HG03108 (cell line): ENCODE data around the gene RUNDC3A.

Source experiments
- ATAC-seq: cut with Tn5 transposase; IDR thresholded peaks from one replicate; pipeline ENCODE4 v1.9.1; 2021; ENCODE audit warnings: moderate library complexity; ENCODE audit not compliant: unreplicated experiment

The RUNDC3A gene

DNA sequence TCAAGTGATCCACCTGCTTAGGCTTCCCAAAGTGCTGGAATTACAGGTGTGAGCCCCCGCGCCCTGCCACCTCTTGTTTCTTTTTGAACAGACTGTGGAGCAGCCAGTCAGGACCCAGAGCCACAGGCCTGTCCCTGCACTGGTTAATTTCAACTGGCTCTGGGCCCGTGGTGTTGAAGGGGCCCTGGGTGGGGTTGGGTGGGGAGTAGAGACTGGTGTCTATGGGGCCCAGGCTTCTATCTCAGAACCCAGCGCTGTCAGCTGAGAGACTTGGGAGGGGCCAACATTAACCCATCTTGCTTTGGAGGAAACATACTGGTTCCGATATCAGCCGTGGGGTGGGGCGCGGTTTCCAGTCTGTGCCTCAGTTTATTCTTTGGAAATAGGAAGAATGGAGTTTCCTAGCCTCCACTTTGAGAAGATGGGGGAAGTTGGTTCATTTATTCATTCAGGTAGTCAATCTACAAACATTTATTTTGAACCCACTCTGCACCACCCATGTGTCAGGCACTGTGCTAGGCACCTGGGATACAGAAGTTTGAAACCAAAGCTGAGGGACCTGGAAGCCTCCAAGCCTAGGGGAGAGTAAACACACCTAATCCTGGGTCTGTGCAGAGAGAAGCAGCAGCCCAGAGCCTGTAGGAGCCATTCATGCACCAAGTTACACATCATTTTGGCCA is 24.9 kb upstream of the RUNDC3A start:
- ATAC-seq: no peak

DNA sequence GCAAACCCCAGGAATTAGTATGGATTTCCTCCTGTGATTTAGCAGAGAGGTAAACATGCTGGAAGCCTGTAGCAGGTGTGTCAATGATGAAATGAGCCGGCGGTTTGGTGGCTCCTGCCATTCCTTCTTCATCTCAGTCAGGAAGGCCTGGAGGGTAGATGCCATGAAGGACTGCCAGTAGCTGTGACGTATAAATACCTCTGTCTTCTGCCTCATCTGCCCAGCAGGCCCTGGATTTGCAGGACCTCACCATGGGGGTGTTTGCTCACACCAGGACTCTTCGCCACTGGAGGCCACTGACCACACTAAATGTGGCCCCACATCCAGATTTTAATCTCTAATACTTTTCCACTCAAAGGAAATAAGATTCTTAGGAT is 24.4 kb upstream of the RUNDC3A start:
- no peak for ATAC-seq

DNA sequence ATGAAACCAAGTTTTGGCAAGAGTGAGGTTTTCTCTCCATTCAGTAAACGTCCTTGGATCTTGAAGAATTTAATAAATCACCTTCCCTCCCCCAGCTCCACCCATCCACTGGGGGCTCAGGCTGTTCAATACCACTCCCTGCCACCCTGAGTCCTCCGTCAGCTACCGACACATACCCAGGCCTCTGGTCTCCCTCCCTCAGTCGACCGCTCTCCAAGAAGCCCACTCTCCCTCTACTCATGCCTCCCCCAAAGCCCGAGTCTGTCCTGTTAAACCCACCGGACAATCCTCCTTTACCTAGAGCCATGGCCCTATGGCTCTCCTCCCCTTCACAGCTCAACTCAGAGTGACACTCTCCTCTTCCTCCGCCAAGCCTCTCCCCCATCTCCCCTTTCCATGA is 20.8 kb upstream of the RUNDC3A start:
- ATAC-seq: no peak

DNA sequence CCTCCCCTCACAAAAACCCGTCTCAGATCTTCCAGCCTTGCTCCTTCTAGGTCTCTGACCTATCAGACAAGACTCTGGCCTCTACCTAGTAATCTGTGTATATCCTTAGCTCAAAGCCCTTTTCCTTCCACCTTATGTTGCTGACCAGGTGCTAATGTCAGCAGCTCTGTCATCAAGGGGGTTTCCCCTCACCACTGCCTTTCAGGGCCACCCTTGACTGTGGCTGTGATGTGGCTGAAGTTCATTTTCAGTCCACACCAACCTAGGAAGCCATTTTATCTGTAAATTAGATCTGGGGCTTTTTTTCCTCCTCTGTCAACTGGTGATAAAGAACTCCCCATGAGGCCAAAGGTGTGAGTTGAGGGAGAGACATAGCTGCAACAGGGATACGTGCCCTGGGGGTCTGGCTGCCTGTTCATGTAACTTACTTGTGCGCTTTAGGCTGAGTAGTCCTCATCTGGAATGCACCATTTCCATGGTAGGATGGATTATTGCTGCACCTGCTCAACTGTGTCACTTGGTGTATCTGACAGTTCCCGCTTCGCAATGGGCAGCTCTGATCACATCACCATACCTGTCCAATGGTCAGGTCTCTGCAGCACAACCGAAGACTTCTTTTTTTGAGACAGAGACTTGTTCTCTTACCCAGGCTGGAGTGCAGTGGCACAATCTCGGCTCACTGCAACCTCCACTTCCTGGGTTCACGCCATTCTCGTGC is 14.7 kb upstream of the RUNDC3A start:
- ATAC-seq: no peak

DNA sequence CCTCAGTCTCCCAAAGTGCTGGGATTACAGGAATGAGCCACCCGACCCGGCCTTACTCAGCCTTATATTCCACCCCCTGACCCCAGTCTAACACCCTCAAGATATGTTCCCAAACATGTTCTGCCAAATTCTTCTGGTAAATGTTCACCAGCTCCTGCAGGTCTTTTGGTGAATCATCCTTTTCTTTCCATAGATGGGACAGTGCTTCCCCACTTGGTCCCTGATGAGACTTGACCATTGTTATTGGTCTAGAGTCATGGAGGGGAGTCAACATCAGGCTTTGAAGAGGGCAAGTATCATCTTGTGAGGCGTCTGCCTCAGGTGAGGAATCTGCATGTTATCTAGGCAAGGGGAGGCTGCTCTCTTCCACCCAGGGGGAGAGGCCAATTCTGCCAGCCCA is 10.4 kb upstream of the RUNDC3A start:
- no peak for ATAC-seq

DNA sequence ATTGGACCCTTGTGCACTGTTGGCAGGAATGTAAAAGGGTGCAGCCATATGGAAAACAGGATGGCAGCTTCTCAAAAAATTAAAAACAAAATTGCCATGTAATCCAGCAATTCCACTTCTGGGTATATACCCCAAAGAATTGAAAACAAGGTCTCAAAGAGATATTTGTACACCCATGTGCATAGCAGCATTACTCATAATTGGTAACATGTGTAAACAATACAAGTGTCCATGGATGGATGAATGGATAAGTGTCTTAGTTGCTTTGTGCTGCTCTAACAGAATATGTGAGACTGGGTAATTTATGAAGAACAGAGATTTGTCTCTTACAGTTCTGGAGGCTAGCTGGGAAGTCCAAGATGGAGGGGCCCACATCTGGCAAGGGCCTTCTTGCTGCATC is 3.8 kb upstream of the RUNDC3A start:
- ATAC-seq: no peak

DNA sequence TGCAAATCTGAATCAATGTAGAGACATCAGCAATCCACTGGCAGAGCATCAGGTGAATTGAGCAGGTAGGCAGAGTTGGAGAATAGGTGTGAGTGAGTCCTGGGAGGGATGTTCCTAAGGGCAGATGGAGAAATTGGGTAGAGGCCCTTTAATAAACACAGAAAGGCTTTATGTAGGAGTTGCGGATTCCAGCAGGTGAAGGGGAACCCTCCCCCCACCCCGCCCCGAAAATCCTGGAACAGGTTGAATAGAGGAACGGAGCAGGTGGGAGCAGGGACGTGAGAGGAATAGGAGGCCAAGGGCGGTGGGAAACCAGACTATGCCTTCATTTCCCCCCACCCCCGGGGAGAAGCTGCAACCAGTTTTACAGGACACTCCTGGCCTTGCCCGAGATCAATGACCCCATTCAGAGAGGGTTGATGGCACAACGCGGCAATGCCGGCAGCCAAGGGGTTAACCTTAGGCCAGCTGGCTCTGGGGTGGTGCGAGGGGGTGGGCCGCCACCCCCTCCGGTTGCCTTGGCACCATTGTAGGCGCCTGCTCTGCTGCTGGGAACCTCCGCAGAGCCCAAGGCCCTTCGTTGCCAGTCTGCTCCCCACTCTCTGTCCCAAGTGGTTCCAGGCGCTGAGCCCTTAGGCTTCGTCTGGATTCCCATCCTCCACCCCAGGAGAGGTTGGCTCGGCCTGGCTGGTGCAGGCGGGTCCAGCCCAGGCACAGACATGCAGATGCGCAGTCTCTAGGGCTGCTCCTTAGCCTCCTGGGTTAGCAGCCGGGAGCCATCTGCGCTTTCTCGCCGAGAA is 814 bp upstream of the RUNDC3A start:
- ATAC-seq: no peak

DNA sequence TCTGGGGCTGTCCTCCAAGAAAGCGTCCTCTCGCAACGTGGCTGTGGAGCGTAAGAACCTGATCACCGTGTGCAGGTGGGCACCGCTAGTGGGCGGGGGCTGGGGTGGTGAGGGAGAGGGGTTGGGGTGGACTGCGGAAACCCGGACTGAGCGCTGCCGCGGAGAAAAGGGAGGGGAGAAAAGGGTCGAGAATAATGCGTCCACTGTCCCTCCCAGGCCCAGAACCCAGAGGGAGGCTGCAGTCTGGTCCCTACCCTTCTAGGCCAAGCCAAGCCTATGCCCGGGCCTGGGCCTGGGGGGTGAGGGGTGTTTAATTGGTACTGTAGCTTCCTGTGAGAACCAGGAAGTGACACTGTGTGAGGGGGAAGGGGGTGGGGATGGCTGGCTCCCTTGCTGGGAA is 464 bp downstream of the RUNDC3A start:
- no peak for ATAC-seq

DNA sequence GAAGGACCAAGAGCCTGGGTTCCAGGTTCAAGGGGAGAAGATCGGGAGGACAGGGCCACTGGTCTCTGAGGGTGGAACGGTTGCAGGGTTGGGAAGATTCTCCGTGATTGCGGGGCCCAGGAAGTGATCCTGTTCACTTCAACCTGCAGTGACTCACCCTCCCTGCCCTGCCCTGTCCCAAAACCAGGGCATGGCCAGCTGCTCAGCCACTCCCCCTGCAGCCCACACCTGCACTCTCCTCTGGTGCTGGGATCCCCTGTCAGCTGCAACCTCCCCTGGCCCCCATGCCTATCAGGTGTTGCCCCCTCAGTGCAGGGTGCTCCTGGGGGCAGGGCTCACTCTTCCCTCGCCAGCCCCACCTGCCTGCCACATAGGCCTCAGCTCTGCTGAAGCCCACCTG is 1.1 kb downstream of the RUNDC3A start:
- ATAC-seq: no peak

DNA sequence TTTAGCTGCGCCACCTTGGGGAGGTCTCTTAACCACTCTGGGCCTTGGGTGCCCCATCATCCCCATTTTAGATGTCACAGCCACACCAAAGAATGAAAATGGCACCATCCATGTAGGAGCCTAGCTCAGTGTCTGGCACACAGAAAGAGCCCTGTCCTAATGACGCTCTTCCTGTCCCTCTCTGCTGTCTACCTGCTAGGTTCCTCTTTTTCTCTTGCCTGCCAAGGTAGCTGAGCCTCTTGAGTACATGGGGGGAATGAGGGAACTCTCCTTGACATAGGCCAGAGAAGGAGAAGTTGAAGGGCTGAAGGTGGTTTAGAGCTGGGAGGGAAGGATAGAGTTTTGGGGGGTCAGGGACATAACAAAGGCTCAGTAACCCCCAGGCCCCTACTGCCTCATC is 1.8 kb downstream of the RUNDC3A start:
- no peak for ATAC-seq

DNA sequence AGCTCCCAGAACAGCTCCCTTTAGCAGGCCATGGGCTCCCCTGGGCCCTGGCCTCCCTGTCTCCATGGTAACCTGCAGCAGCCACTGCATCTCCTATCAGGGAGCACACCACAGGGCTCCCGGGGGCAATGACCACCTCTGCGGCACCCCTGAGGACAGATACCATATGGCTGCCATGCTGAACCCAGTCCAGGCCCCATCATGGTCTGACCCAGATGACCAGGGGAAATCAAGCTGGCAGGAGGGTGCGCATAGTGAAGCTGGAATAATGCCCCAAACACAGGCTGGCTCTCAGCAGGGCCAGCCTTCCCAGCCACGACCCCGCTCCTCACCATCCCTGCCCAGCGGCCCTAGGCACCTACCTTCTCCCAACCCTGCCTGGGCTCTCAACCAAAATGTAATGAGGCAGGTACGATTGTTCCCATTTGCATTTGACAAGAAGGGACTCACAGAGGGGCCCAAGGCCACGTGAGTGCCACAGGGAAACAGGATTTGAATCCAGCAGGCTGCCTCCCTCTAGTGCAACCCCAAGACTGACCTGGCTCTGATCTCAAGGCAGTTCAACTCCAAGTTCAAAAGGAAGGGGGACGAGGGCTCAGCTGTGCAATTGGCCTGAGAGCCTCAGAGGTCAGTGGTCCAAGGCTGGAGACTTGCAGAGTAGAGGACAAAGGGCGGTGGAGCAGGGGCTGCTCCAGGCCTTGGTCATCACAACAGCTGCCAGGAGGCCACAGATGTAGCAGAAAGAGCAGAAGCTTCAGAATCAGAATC is 2.4 kb downstream of the RUNDC3A start:
- no peak for ATAC-seq

DNA sequence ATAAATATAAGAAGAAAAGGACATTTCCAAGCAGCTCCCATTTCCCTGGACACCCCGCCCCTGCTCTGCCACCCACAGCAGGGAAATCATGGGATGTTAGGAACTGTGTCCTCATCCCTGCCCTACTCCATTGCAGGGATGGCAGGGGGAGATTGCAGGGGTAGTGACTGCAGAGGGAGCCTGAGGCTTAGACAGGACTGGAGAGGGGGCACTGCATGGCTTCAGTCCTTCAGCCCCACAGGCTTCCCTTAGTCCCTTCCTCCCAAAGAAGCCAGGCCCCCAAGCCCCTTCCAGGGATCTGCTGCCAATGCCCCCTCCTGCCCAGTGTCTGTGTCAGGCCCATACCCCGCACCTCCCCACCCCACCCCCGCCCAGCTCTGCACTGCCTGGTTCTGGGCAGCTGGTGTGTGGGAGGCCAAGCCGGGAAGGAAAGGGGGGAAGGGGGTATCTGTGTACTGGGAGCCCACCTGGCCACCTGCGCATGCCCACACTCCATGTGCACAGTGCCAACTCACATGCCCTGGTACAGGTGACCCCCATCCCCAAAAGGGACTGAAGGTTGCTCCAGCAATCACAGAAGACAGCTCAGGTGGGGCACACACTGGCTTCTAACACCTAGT is 3.3 kb downstream of the RUNDC3A start:
- no peak for ATAC-seq

DNA sequence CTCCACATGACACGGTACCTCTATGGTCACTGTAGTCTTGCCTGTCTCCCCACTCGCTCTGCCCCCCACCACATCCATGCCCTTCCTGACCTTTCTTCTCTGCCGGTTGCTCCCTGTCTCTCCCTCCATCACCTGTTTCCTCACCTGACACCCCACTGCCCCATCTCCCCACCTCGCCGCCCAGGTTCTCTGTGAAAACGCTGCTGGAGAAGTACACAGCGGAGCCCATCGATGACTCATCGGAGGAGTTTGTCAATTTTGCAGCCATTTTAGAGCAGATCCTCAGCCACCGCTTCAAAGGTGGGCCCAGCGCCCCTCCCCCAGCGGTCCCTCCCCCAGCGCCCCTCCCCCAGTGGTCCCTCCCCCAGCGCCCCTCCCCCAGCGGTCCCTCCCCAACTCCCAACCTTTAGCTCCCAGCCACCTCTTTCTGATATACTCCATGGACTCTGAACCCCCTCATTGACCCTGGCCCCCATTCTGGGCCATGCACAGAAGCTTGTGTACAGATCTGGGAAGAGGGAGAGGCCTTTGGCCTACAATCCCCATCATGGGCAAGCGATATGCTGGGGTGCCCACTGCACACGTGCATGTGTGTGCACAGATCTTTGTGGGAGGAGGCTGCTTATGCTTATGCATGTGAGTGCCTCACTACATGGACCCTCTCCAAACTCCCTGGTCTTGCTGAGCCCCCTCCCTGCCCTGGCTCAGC is 4.1 kb downstream of the RUNDC3A start:
- ATAC-seq: no peak

DNA sequence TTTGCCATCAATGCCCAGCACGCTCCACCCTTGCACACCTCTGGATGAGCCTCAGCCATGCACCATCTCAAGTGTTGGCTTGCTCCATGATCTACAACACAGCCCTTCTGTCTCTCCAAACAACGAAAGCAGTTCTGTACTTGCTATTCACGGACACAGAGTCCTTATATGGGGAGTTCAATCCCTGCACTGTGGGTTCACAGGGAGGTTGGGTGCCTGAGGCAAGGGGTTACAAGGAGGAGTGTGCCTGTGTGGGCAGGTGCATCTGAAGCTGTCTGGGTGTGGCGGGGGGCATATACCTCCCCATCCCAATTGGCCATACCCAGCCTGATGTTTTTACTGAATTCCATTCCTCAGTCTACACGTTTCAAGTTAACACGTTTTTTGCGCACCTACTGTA is 5.6 kb downstream of the RUNDC3A start:
- ATAC-seq: no peak

DNA sequence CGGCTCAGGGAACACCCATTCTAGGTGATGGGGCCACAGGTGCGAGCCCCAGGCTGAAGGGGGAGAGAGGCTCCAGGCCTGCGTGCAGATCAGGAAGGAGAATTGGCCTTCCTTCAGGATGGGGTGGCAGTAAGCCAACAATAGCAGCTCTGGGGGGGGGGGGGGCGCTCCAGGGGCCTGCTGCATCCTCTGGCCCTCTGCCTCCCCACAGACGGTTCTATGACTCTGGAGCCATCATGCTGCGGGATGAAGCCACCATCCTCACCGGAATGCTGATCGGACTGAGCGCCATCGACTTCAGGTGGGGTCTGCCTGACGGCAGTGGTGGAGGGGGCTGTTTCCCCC is 6.1 kb downstream of the RUNDC3A start:
- ATAC-seq: no peak

DNA sequence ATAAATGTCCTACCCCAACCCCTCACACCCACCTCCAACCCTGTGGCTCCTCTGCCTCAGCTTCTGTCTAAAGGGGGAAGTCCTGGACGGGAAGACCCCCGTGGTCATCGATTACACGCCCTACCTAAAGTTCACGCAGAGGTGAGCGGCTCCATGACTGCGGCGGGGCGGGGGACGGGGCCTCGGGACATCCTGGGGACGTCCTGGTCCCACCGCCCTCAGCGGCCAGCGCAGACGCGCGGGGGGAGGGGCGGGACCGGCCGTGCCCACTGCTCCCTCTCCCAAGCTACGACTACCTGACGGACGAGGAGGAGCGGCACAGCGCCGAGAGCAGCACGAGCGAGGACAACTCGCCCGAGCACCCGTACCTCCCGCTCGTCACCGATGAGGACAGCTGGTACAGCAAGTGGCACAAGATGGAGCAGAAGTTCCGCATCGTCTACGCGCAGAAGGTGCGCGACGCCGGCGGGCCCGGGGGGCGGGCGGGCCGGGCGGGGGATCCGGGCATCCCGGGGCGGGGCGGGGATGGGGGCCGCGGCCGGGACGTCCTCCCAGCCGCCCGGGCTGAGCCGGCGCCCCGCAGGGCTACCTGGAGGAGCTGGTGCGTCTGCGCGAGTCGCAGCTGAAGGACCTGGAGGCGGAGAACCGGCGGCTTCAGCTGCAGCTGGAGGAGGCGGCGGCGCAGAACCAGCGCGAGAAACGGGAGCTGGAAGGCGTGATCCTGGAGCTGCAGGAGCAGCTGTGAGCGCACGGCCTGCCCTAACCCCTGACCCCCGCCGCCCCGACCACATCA is 6.7 kb downstream of the RUNDC3A start:
- no peak for ATAC-seq

DNA sequence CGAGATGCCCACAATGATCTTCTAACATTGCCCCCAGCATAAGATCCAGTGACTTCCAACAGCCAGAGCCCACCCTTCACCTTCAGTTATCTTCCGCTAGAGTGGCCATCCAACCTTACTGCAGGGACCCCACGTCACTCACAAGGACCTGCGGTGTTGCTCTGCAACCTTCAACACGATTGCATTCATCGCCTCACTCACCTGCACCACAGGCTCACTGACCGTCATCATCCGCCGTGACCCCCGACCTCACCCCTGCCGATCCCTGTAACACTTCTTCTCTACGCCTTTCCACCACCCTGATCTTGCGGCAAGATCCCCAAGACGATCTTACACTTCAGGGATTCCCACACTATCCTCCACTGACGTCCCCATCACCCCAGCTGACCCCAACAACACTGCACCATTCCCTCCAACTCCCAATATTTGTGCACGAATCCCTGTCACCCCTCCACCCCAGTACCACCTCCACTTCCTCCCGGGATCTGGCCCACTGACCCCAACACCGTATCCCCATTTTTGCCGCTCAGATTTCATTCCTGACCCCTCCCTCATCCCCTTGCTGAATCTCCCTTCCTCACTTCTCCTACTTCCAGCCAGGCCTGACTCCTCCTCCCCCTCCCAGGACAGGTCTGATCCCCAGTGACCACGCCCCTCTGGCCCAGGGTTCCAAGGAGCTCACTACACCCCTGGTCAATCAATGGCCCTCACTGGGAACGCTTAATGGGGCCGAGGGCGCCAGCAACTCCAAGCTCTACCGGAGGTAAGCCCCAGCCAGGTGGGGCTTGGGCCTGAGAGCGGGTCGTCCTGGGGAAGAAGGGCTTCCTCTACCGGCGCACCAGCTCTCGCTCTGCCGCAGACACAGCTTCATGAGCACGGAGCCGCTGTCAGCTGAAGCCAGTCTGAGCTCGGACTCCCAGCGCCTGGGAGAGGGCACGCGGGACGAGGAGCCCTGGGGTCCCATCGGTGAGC is 7.6 kb downstream of the RUNDC3A start:
- no peak for ATAC-seq

DNA sequence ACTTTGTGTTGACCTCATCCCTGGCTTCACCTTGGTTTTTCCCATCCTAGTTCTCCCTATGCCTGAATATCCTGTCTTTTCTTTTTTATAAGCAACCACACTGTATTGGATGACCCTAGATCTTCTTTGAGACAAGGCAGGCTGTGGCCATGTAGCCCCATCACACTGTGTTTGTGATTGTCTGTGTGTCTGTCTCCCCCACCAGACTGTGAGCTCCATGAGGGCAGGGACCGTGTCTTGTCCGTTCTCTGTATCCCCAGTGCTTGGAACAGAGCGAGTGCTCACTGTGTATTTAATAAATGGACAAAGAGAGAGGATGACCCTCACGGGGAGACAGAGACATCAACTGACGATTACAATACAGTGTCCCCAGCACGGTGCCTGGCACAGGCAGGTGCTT is 9.1 kb downstream of the RUNDC3A start:
- no peak for ATAC-seq
